ENCODE data around the gene TUB. TPM values are rescaled to one million over a fixed set of nuclear protein-coding genes. Genes with fewer than 3 reads are reported as not detected.

The TUB gene
- total RNA-seq, 1 experiment from 2014 or later, result not detected

- intact Hi-C loops (cut with micrococcal nuclease; ENCODE audit: unreplicated experiment), result no loop called here
- TF ChIP-seq EZH2 (IDR thresholded peaks at IDR 0.05; ENCODE audit: low read depth), result no peak
- no peak for TF ChIP-seq CTCF (conservative IDR thresholded peaks at IDR 0.05)
- no peaks in the 10 kb centered on the region for H3K9me2 ChIP-seq (ENCODE audit: insufficient read depth)
- no peak for DNase-seq
- no peaks in the 10 kb centered on the region for H4K20me1 ChIP-seq (ENCODE audit: insufficient read depth)
- H3K4me3 ChIP-seq, result no peak overlapping the region
- BruUV-seq (replicated peaks), result no TSS peak
- H3K27ac ChIP-seq, result no peak overlapping the region
- peaks cover 18% of the 10 kb centered on the region; the same call in 1 of the 2 replicates for H3K27me3 ChIP-seq (ENCODE audit: insufficient read depth, low read depth)
- no peaks in the 10 kb centered on the region for H3K36me3 ChIP-seq (ENCODE audit: low read depth)
- POLR2A ChIA-PET (ENCODE audit: unreplicated experiment), result interaction anchor here (0.7 kb wide), 1 partner anchor 12 kb away, joined by 5 read pairs; no protein-coding TSS in a partner anchor
- CTCF ChIA-PET, result no interaction called here
- no peaks in the 10 kb centered on the region for H3K79me2 ChIP-seq (ENCODE audit: low read depth)
- no peaks in the 10 kb centered on the region for H3K4me1 ChIP-seq (replicated peaks; ENCODE audit: insufficient read depth)
- H2AFZ ChIP-seq, result no peak overlapping the region
- no peak overlapping the region for H3K4me2 ChIP-seq
- no peaks in the 10 kb centered on the region for H3F3A ChIP-seq (ENCODE audit: insufficient read depth, low read depth)
- H3K9me3 ChIP-seq (ENCODE audit: insufficient read depth, low read depth), result no peaks in the 10 kb centered on the region
Measured at GRCh38 chr11:8127447-8127846, 46.4 kb downstream of the TUB start.

- CTCF ChIA-PET, result no interaction called here
- no peak for DNase-seq
- BruUV-seq (replicated peaks), result no TSS peak
- H3K4me3 ChIP-seq, result no peak overlapping the region
- H4K20me1 ChIP-seq (ENCODE audit: insufficient read depth), result no peaks in the 10 kb centered on the region
- no peak overlapping the region for H2AFZ ChIP-seq
- H3K79me2 ChIP-seq (ENCODE audit: low read depth), result no peaks in the 10 kb centered on the region
- no peak overlapping the region for H3K27ac ChIP-seq
- H3F3A ChIP-seq (ENCODE audit: insufficient read depth, low read depth), result no peaks in the 10 kb centered on the region
- no peaks in the 10 kb centered on the region for H3K27me3 ChIP-seq (ENCODE audit: insufficient read depth, low read depth)
- no peak overlapping the region for H3K4me2 ChIP-seq
- H3K9me3 ChIP-seq (ENCODE audit: insufficient read depth, low read depth), result no peaks in the 10 kb centered on the region
- no peaks in the 10 kb centered on the region for H3K36me3 ChIP-seq (ENCODE audit: low read depth)
- no peaks in the 10 kb centered on the region for H3K4me1 ChIP-seq (replicated peaks; ENCODE audit: insufficient read depth)
- POLR2A ChIA-PET (ENCODE audit: unreplicated experiment), result no interaction called here
- TF ChIP-seq EZH2 (IDR thresholded peaks at IDR 0.05; ENCODE audit: low read depth), result no peak
- H3K9me2 ChIP-seq (ENCODE audit: insufficient read depth), result no peaks in the 10 kb centered on the region
- intact Hi-C loops (cut with micrococcal nuclease; ENCODE audit: unreplicated experiment), result no loop called here
Measured at GRCh38 chr11:8138526-8138925, 57.5 kb downstream of the TUB start.

- Histone ChIP-seq H3K27me3 (ENCODE audit: insufficient read depth, low read depth) (peaks cover 16% of the 10 kb centered on the region), H3K9me3 (ENCODE audit: insufficient read depth, low read depth) (no peaks in the 10 kb centered on the region), H3K4me1 (replicated peaks; ENCODE audit: insufficient read depth) (no peaks in the 10 kb centered on the region), H3K36me3 (ENCODE audit: low read depth) (no peaks in the 10 kb centered on the region), H4K20me1 (ENCODE audit: insufficient read depth) (no peaks in the 10 kb centered on the region), H3F3A (ENCODE audit: insufficient read depth, low read depth) (no peaks in the 10 kb centered on the region), H2AFZ (no peak overlapping the region), H3K27ac (no peak overlapping the region), H3K4me3 (no peak overlapping the region), H3K9me2 (ENCODE audit: insufficient read depth) (no peaks in the 10 kb centered on the region), H3K79me2 (ENCODE audit: low read depth) (no peaks in the 10 kb centered on the region), H3K4me2 (no peak overlapping the region)
- intact Hi-C loops (cut with micrococcal nuclease; ENCODE audit: unreplicated experiment), result no loop called here
- no peak for DNase-seq
- no TSS peak for BruUV-seq (replicated peaks)
- TF ChIP-seq EZH2 (IDR thresholded peaks at IDR 0.05; ENCODE audit: low read depth) (no peak), CTCF (conservative IDR thresholded peaks at IDR 0.05) (no peak)
- ChIA-PET CTCF (no interaction called here), POLR2A (ENCODE audit: unreplicated experiment) (no interaction called here)
Measured at GRCh38 chr11:8149726-8150125, 68.7 kb downstream of the TUB start.

Other genes starting within 250 kb of the TUB start
- gene OR10A6, start 149.9 kb upstream of the TUB start, total RNA-seq (2021), result not detected in 2 replicates
- gene OR10A3, start 139.5 kb upstream of the TUB start, total RNA-seq (2021), result not detected in 2 replicates
- gene NLRP10, start 115.8 kb upstream of the TUB start, total RNA-seq (2021), result 0.96 and 1.6 TPM in 2 replicates
- gene EIF3F, start 93.9 kb upstream of the TUB start, total RNA-seq (2021), result 191 and 195 TPM in 2 replicates
- gene RIC3, start 87.8 kb downstream of the TUB start, total RNA-seq (2021), result not detected in 2 replicates
- not detected in 2 replicates for gene LMO1, start 182.7 kb downstream of the TUB start, total RNA-seq (2021)